ENCODE data around the gene OR51E1. TPM values are rescaled to one million over a fixed set of nuclear protein-coding genes. Genes with fewer than 3 reads are reported as not detected.

Gene OR51E1
- polyA plus RNA-seq, 1 donor (not counting 4 experiments of a cell fraction or from before 2014, with no cell fraction given): not detected

- Histone ChIP-seq H4K20me1 (ENCODE audit: control insufficient read depth, extremely low read depth, insufficient read depth, low read length) (no peaks in the 10 kb centered on the region), H3K4me3 (ENCODE audit: control insufficient read depth in 2 of 3, extremely low read depth in 1 of 3, insufficient read depth in 2 of 3, low read depth in 1 of 3, low read length in 3 of 3) (no peak overlapping the region), H2AFZ (ENCODE audit: control insufficient read depth, low read length) (no peak overlapping the region), H3K27ac (ENCODE audit: control insufficient read depth, insufficient read depth, low read length) (no peak overlapping the region), H3K9me1 (ENCODE audit: control insufficient read depth, extremely low read depth, insufficient read depth, low read length) (no peaks in the 10 kb centered on the region), H3K79me2 (ENCODE audit: control insufficient read depth, insufficient read depth, low read length) (no peaks in the 10 kb centered on the region), H3K9me3 (ENCODE audit: control insufficient read depth, low read depth, low read length) (no peaks in the 10 kb centered on the region), H3K4me1 (ENCODE audit: control insufficient read depth, extremely low read depth, insufficient read depth, low read length) (no peaks in the 10 kb centered on the region), H3K4me2 (ENCODE audit: control insufficient read depth, extremely low read depth, insufficient read depth, low read depth, low read length) (no peak overlapping the region), H3K27me3 (ENCODE audit: control insufficient read depth, extremely low read depth, insufficient read depth, low read length) (peaks cover 6% of the 10 kb centered on the region), H3K36me3 (ENCODE audit: control insufficient read depth in 2 of 2, extremely low read depth in 1 of 2, insufficient read depth in 2 of 2, low read length in 2 of 2) (no peaks in the 10 kb centered on the region), H3K9ac (ENCODE audit: control insufficient read depth, extremely low read depth, insufficient read depth, low read length) (no peak overlapping the region)
- no peak for DNase-seq (ENCODE audit: low read depth, low spot score)
- TF ChIP-seq CTCF (optimal IDR thresholded peaks at IDR 0.05 in 1 of 3, IDR thresholded peaks at IDR 0.05 in 1 of 3, conservative IDR thresholded peaks at IDR 0.05 in 1 of 3; ENCODE audit: extremely low read depth in 1 of 3, insufficient read depth in 2 of 3, low read length in 3 of 3) (no peak), EZH2 (IDR thresholded peaks at IDR 0.05; ENCODE audit: low read length) (no peak)
- no peak for FAIRE-seq
- dilution Hi-C loops (cut with MboI; ENCODE audit: extremely low pct_ligation_motif_present, low sequenced_read_pairs): no loop called here
These were observed 6.1 kb upstream of the OR51E1 start for GRCh38 chr11:4637662-4638047.

- FAIRE-seq: no peak
- H3K9me3 ChIP-seq (ENCODE audit: control insufficient read depth, low read depth, low read length): no peaks in the 10 kb centered on the region
- H3K4me3 ChIP-seq (ENCODE audit: control insufficient read depth in 2 of 3, extremely low read depth in 1 of 3, insufficient read depth in 2 of 3, low read depth in 1 of 3, low read length in 3 of 3): no peak overlapping the region
- H3K79me2 ChIP-seq (ENCODE audit: control insufficient read depth, insufficient read depth, low read length): no peaks in the 10 kb centered on the region
- no peaks in the 10 kb centered on the region for H3K36me3 ChIP-seq (ENCODE audit: control insufficient read depth in 2 of 2, extremely low read depth in 1 of 2, insufficient read depth in 2 of 2, low read length in 2 of 2)
- no peak overlapping the region for H3K9ac ChIP-seq (ENCODE audit: control insufficient read depth, extremely low read depth, insufficient read depth, low read length)
- dilution Hi-C loops (cut with MboI; ENCODE audit: extremely low pct_ligation_motif_present, low sequenced_read_pairs): no loop called here
- no peak overlapping the region for H3K4me2 ChIP-seq (ENCODE audit: control insufficient read depth, extremely low read depth, insufficient read depth, low read depth, low read length)
- H3K27ac ChIP-seq (ENCODE audit: control insufficient read depth, insufficient read depth, low read length): no peak overlapping the region
- peaks cover 6% of the 10 kb centered on the region for H3K27me3 ChIP-seq (ENCODE audit: control insufficient read depth, extremely low read depth, insufficient read depth, low read length)
- H3K4me1 ChIP-seq (ENCODE audit: control insufficient read depth, extremely low read depth, insufficient read depth, low read length): no peaks in the 10 kb centered on the region
- no peaks in the 10 kb centered on the region for H4K20me1 ChIP-seq (ENCODE audit: control insufficient read depth, extremely low read depth, insufficient read depth, low read length)
- TF ChIP-seq CTCF (optimal IDR thresholded peaks at IDR 0.05 in 1 of 3, IDR thresholded peaks at IDR 0.05 in 1 of 3, conservative IDR thresholded peaks at IDR 0.05 in 1 of 3; ENCODE audit: extremely low read depth in 1 of 3, insufficient read depth in 2 of 3, low read length in 3 of 3) (no peak), EZH2 (IDR thresholded peaks at IDR 0.05; ENCODE audit: low read length) (no peak)
- H2AFZ ChIP-seq (ENCODE audit: control insufficient read depth, low read length): no peak overlapping the region
- DNase-seq (ENCODE audit: low read depth, low spot score): no peak
- no peaks in the 10 kb centered on the region for H3K9me1 ChIP-seq (ENCODE audit: control insufficient read depth, extremely low read depth, insufficient read depth, low read length)
These were observed 3.9 kb upstream of the OR51E1 start for GRCh38 chr11:4639931-4640330.
